Neural progenitor cell (in vitro differentiated cells): ENCODE data around the gene ST7. TPM values are rescaled to one million over a fixed set of nuclear protein-coding genes. Genes with fewer than 3 reads are reported as not detected.

Experiments
- DNase-seq: peaks from one replicate; pipeline ENCODE4 v3.0.0-alpha.2; 2016; ENCODE audit warnings: low spot score
- H2AFZ ChIP-seq: fragments of 200-600 bp; sonication (generic); replicated peaks from 2 replicates; pipeline ENCODE4 v1.6.1; 2016; ENCODE audit warnings: antibody characterized with exemption
- H3F3A ChIP-seq: fragments of 200-600 bp; sonication (generic); 2 replicates; pipeline ENCODE4 v1.6.1; 2016; ENCODE audit warnings: antibody characterized with exemption, low read depth
- H3K27ac ChIP-seq: fragments of 200-600 bp; sonication (generic); 2 replicates; pipeline ENCODE4 v1.5.1; 2016; ENCODE audit warnings: mild to moderate bottlenecking
- H3K27me3 ChIP-seq: fragments of 200-600 bp; sonication (generic); 2 replicates; pipeline ENCODE4 v1.6.1; 2016; ENCODE audit warnings: mild to moderate bottlenecking, moderate library complexity
- H3K36me3 ChIP-seq: fragments of 200-600 bp; sonication (generic); 2 replicates; pipeline ENCODE4 v1.5.1; 2016
- H3K4me1 ChIP-seq: fragments of 200-600 bp; sonication (generic); 2 replicates; pipeline ENCODE4 v1.6.1; 2016; ENCODE audit warnings: mixed run types
- H3K4me2 ChIP-seq: fragments of 200-600 bp; sonication (generic); 2 replicates; pipeline ENCODE4 v1.6.1; 2016
- H3K4me3 ChIP-seq: fragments of 200-600 bp; sonication (generic); 2 replicates; pipeline ENCODE4 v1.5.1; 2016
- H3K79me2 ChIP-seq: fragments of 200-600 bp; sonication (generic); 2 replicates; pipeline ENCODE4 v1.6.1; 2016; ENCODE audit warnings: low read depth
- H3K9ac ChIP-seq: fragments of 200-600 bp; sonication (generic); 2 replicates; pipeline ENCODE4 v1.6.1; 2016
- H3K9me3 ChIP-seq: fragments of 200-600 bp; sonication (generic); 2 replicates; pipeline ENCODE4 v1.5.1; 2016; ENCODE audit warnings: low read depth
- H4K20me1 ChIP-seq: fragments of 200-600 bp; sonication (generic); 2 replicates; pipeline ENCODE4 v1.6.1; 2016; ENCODE audit warnings: low read depth
- H3K27ac Mint-ChIP-seq: 3 replicates; pipeline ENCODE4 v1.8.0; 2021; ENCODE audit warnings: mixed read lengths
- H3K27me3 Mint-ChIP-seq: 2 replicates; pipeline ENCODE4 v1.8.0; 2022; ENCODE audit warnings: low read depth, mild to moderate bottlenecking, inconsistent platforms, moderate library complexity, mixed read lengths; ENCODE audit not compliant: insufficient read depth
- H3K36me3 Mint-ChIP-seq: 3 replicates; pipeline ENCODE4 v1.8.0; 2021; ENCODE audit warnings: mixed read lengths
- H3K4me1 Mint-ChIP-seq: 3 replicates; pipeline ENCODE4 v1.8.0; 2021; ENCODE audit warnings: mixed read lengths
- H3K4me3 Mint-ChIP-seq: 3 replicates; pipeline ENCODE4 v1.8.0; 2021; ENCODE audit warnings: mild to moderate bottlenecking, moderate library complexity, mixed read lengths
- H3K9me3 Mint-ChIP-seq: 3 replicates; pipeline ENCODE4 v1.8.0; 2020; ENCODE audit warnings: mixed read lengths
- EZH2 ChIP-seq: fragments of 200-600 bp; sonication (generic); IDR thresholded peaks from 2 replicates; pipeline ENCODE4 v1.6.1; 2017; ENCODE audit warnings: antibody characterized with exemption, mild to moderate bottlenecking, moderate library complexity
- EZH2phosphoT487 ChIP-seq: fragments of 200-600 bp; sonication (generic); IDR thresholded peaks from 2 replicates; pipeline ENCODE4 v1.6.1; 2017; ENCODE audit warnings: antibody characterized with exemption
- total RNA-seq: library from RNA; depleted of rRNA; stranded (reverse); fragments of >200 nt; gene quantifications from 2 replicates; pipeline ENCODE4 v1.2.3, GENCODE V29; 2015; ENCODE audit warnings: low replicate concordance
- TF ChIP-seq, protein P1 (sequence below): fragments of 200-600 bp; sonication (generic); IDR thresholded peaks from 2 replicates; pipeline ENCODE4 v1.5.1; 2017; ENCODE audit warnings: antibody characterized with exemption, mild to moderate bottlenecking

ST7 gene
- total RNA-seq, 1 donor from 2014 or later, result 5.8 TPM

DNA sequence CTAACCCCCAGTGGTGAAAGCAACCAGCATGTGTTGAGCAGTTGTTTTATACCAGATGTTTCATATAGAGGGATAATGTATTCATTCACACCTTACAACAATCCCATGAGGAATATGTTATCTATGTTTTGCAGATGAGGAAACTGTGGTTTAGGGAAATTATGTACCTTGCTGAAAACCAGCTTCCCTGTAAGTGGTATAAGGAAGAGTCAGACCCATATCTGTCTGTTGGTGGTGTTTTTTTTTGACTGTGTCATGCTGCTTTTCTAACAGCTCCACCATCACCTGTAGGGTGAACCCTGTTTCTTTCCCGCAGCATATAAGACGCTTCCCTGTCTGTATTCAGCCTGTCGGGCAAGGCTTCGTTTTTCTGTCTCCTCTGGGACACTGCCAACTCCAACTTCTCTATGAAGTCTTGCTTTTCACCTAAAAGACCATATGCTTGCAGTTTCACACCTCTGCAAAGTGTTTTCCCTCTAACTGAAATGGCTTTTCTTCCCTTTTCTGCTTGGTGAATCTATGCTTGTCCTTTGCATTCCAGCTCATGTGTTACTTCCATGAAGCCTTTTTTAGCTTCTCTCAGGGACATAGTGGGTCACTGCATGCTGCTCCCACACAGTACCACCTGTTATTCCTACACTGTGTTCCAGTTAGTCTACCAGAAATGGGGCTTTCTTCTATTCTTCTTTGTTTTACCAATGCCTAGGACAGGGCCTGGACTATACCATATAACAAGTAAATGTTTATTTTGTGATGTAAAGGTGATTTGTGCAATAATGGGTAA lies 92.8 kb downstream of the ST7 start:
- Histone ChIP-seq H3K4me3 (no peak overlapping the region), H3K9ac (no peak overlapping the region), H3K27ac (no peak overlapping the region), H3K9me3 (no peaks in the 10 kb centered on the region), H2AFZ (no peak overlapping the region), H3K4me2 (no peak overlapping the region), H4K20me1 (no peaks in the 10 kb centered on the region), H3K36me3 (no peaks in the 10 kb centered on the region), H3K27me3 (no peaks in the 10 kb centered on the region), H3F3A (no peaks in the 10 kb centered on the region), H3K4me1 (no peaks in the 10 kb centered on the region), H3K79me2 (no peaks in the 10 kb centered on the region)
- Mint-ChIP-seq H3K4me3 (no peak overlapping the region), H3K27ac (no peak overlapping the region), H3K9me3 (peaks cover 3% of the 10 kb centered on the region), H3K36me3 (peaks cover 9% of the 10 kb centered on the region), H3K4me1 (peaks cover 2% of the 10 kb centered on the region), H3K27me3 (no peaks in the 10 kb centered on the region)
- TF ChIP-seq, protein P1, sequence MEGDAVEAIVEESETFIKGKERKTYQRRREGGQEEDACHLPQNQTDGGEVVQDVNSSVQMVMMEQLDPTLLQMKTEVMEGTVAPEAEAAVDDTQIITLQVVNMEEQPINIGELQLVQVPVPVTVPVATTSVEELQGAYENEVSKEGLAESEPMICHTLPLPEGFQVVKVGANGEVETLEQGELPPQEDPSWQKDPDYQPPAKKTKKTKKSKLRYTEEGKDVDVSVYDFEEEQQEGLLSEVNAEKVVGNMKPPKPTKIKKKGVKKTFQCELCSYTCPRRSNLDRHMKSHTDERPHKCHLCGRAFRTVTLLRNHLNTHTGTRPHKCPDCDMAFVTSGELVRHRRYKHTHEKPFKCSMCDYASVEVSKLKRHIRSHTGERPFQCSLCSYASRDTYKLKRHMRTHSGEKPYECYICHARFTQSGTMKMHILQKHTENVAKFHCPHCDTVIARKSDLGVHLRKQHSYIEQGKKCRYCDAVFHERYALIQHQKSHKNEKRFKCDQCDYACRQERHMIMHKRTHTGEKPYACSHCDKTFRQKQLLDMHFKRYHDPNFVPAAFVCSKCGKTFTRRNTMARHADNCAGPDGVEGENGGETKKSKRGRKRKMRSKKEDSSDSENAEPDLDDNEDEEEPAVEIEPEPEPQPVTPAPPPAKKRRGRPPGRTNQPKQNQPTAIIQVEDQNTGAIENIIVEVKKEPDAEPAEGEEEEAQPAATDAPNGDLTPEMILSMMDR, result no peak
- TF ChIP-seq EZH2 (no peak), EZH2phosphoT487 (no peak)
- no peak for DNase-seq

DNA sequence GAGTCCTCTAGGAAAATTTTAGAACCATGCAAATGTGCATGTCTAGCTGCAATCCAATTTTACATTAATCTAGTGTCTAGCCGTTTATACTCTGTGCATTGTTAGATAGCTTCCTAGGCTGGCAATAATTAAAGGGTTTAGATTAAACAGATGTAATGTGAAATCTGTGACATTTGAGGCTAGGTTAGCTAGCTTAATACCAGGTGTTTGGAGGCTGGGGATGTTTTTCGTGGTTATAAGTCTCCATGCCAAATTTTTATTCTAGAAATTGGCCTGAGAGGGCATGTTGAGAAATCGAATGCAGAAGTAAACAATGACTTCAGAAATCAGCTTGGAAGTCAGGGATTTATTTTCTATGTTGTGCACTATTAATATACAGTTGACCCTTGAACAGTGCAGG lies 94.2 kb downstream of the ST7 start:
- Histone ChIP-seq H3K27ac (no peak overlapping the region), H3K36me3 (no peaks in the 10 kb centered on the region), H3K4me1 (no peaks in the 10 kb centered on the region), H3K27me3 (no peaks in the 10 kb centered on the region), H3K4me3 (no peak overlapping the region), H4K20me1 (no peaks in the 10 kb centered on the region), H3K4me2 (no peak overlapping the region), H3K79me2 (no peaks in the 10 kb centered on the region), H3F3A (no peaks in the 10 kb centered on the region), H2AFZ (no peak overlapping the region), H3K9me3 (no peaks in the 10 kb centered on the region), H3K9ac (no peak overlapping the region)
- DNase-seq, result no peak
- no peak for TF ChIP-seq EZH2
- TF ChIP-seq, protein P1, result no peak
- no peak for TF ChIP-seq EZH2phosphoT487
- H3K27ac Mint-ChIP-seq, result no peak overlapping the region
- peaks cover 13% of the 10 kb centered on the region for H3K36me3 Mint-ChIP-seq
- peaks cover 3% of the 10 kb centered on the region for H3K9me3 Mint-ChIP-seq
- H3K4me1 Mint-ChIP-seq, result peaks cover 8% of the 10 kb centered on the region
- H3K4me3 Mint-ChIP-seq, result no peak overlapping the region
- no peaks in the 10 kb centered on the region for H3K27me3 Mint-ChIP-seq

DNA sequence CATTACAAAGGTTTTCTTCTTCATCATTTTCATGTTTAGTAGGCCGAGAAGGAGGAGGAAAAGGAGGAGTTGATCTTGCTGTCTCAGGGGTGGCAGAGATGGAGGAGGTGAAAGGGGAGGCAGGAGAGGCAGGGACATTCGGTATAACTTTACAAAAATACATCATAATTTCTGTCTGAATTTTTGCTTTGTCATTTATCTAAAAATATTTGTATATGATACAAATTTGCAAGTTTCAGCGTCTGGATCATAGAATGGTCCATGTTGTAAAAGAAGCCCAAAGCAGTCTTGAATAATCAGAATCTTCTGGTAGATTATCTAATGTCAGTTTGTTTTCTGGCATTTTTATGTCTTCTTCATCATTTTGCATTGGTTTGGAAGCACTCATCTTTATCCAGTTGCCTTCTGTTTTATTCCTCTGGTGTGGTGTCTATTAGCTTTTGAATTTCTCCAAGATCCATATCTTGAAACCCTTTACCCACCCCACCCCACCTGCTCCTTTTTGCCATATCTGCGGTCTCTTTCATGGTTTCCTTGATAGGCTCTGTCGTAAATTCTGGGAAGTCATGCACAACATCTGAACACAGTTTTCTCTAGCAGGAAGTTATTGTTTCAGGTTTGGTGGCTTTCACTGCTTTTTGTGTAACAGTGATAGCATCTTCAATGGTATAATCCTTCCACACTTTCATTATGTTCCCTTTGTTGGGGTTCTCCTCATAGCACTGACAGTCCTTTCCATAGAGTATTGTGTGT lies 95.0 kb downstream of the ST7 start:
- Mint-ChIP-seq H3K9me3 (peaks cover 3% of the 10 kb centered on the region), H3K4me3 (no peak overlapping the region), H3K36me3 (peaks cover 13% of the 10 kb centered on the region), H3K27me3 (no peaks in the 10 kb centered on the region), H3K4me1 (peaks cover 9% of the 10 kb centered on the region), H3K27ac (no peak overlapping the region)
- H3K36me3 ChIP-seq, result no peaks in the 10 kb centered on the region
- TF ChIP-seq, protein P1, result no peak
- no peak overlapping the region for H3K4me2 ChIP-seq
- no peak overlapping the region for H3K9ac ChIP-seq
- H3K4me1 ChIP-seq, result no peaks in the 10 kb centered on the region
- no peaks in the 10 kb centered on the region for H3F3A ChIP-seq
- DNase-seq, result no peak
- H4K20me1 ChIP-seq, result no peaks in the 10 kb centered on the region
- H2AFZ ChIP-seq, result no peak overlapping the region
- no peak overlapping the region for H3K4me3 ChIP-seq
- H3K79me2 ChIP-seq, result no peaks in the 10 kb centered on the region
- no peak overlapping the region for H3K27ac ChIP-seq
- H3K27me3 ChIP-seq, result no peaks in the 10 kb centered on the region
- H3K9me3 ChIP-seq, result no peaks in the 10 kb centered on the region
